ENCODE results near the gene CYTH1. TPM values are rescaled to one million over a fixed set of nuclear protein-coding genes. Genes with fewer than 3 reads are reported as not detected.

The CYTH1 gene
- total RNA-seq, 2 donors from 2014 or later = 54.6 to 68.9 TPM

GRCh38 chr17:78748048-78748729 lies 33.9 kb downstream of the CYTH1 start:
- Histone ChIP-seq H3K9me3 (no peaks in the 10 kb centered on the region), H3K27ac (peak overlapping the region; percentile 35), H3K9ac (ENCODE audit: low read depth in 2 of 2, low read length in 2 of 2) (no peak overlapping the region), H3K4me1 (peaks cover 4% of the 10 kb centered on the region), H3K4me3 (no peak overlapping the region), H3K36me3 (no peaks in the 10 kb centered on the region), H3K27me3 (no peaks in the 10 kb centered on the region)
- no peak for DNase-seq
- no peak for TF ChIP-seq CTCF (IDR thresholded peaks at IDR 0.05)
- intact Hi-C loops (cut with DNase I) = no loop called here

GRCh38 chr17:78747488-78747887 lies 34.6 kb downstream of the CYTH1 start:
- no peaks in the 10 kb centered on the region for H3K27me3 ChIP-seq
- H3K9me3 ChIP-seq = no peaks in the 10 kb centered on the region
- no peak for DNase-seq
- no peak overlapping the region for H3K27ac ChIP-seq
- no peak overlapping the region for H3K9ac ChIP-seq (ENCODE audit: low read depth in 2 of 2, low read length in 2 of 2)
- H3K4me3 ChIP-seq = no peak overlapping the region
- intact Hi-C loops (cut with DNase I) = no loop called here
- H3K36me3 ChIP-seq = no peaks in the 10 kb centered on the region
- peaks cover 4% of the 10 kb centered on the region for H3K4me1 ChIP-seq
- no peak for TF ChIP-seq CTCF (IDR thresholded peaks at IDR 0.05)

GRCh38 chr17:78746949-78747269 lies 35.2 kb downstream of the CYTH1 start:
- Histone ChIP-seq H3K36me3 (no peaks in the 10 kb centered on the region), H3K9ac (ENCODE audit: low read depth in 2 of 2, low read length in 2 of 2) (no peak overlapping the region), H3K27me3 (no peaks in the 10 kb centered on the region), H3K4me3 (no peak overlapping the region), H3K27ac (no peak overlapping the region), H3K9me3 (no peaks in the 10 kb centered on the region), H3K4me1 (peaks cover 9% of the 10 kb centered on the region)
- intact Hi-C loops (cut with DNase I) = no loop called here
- no peak for TF ChIP-seq CTCF (IDR thresholded peaks at IDR 0.05)
- no peak for DNase-seq

GRCh38 chr17:78746263-78746948 lies 35.7 kb downstream of the CYTH1 start:
- H3K9ac ChIP-seq (ENCODE audit: low read depth in 2 of 2, low read length in 2 of 2) = no peak overlapping the region
- no peaks in the 10 kb centered on the region for H3K27me3 ChIP-seq
- H3K4me3 ChIP-seq = no peak overlapping the region
- H3K9me3 ChIP-seq = no peaks in the 10 kb centered on the region
- no peaks in the 10 kb centered on the region for H3K36me3 ChIP-seq
- DNase-seq = no peak
- H3K4me1 ChIP-seq = peaks cover 13% of the 10 kb centered on the region
- intact Hi-C loops (cut with DNase I) = no loop called here
- H3K27ac ChIP-seq = no peak overlapping the region
- no peak for TF ChIP-seq CTCF (IDR thresholded peaks at IDR 0.05)

GRCh38 chr17:78745407-78746088 lies 36.5 kb downstream of the CYTH1 start:
- H3K27me3 ChIP-seq = no peaks in the 10 kb centered on the region
- peaks cover 13% of the 10 kb centered on the region for H3K4me1 ChIP-seq
- H3K9me3 ChIP-seq = no peaks in the 10 kb centered on the region
- no peak overlapping the region for H3K4me3 ChIP-seq
- H3K36me3 ChIP-seq = no peaks in the 10 kb centered on the region
- H3K27ac ChIP-seq = no peak overlapping the region
- DNase-seq = no peak
- H3K9ac ChIP-seq (ENCODE audit: low read depth in 2 of 2, low read length in 2 of 2) = no peak overlapping the region
- peak; percentile 69 for TF ChIP-seq CTCF (IDR thresholded peaks at IDR 0.05)
- intact Hi-C loops (cut with DNase I) = no loop called here

All from colonic mucosa (tissue), 4 donors.